DND-41 (cell line): ENCODE results near the gene TAF10.

Experiments
- ATAC-seq: fragments of 200-7000 bp; cut with Tn5 transposase; 3 replicates; pipeline ENCODE4 v1.9.1; 2021; ENCODE audit warnings: low read depth; ENCODE audit not compliant: insufficient read depth
- DNase-seq: peaks from one replicate; pipeline ENCODE4 v3.0.0-alpha.2; 2020
- H2AFZ ChIP-seq: 2 replicates; pipeline ENCODE4 v1.6.0; 2012; ENCODE audit warnings: low read depth, low read length
- H3K27ac ChIP-seq: 2 replicates; pipeline ENCODE4 v1.5.1; 2012; ENCODE audit warnings: low read length, inconsistent platforms
- H3K27me3 ChIP-seq: fragments of 200-600 bp; sonication (generic); 2 replicates; pipeline ENCODE4 v1.6.0; 2012; ENCODE audit warnings: low read length, mild to moderate bottlenecking, inconsistent platforms; ENCODE audit not compliant: insufficient read depth, poor library complexity
- H3K36me3 ChIP-seq: 2 replicates; pipeline ENCODE4 v1.5.1; 2012; ENCODE audit warnings: low read length, inconsistent platforms; ENCODE audit not compliant: insufficient read depth
- H3K4me1 ChIP-seq: 2 replicates; pipeline ENCODE4 v1.5.1; 2012; ENCODE audit warnings: mild to moderate bottlenecking, low read length; ENCODE audit not compliant: insufficient read depth
- H3K4me2 ChIP-seq: 2 replicates; pipeline ENCODE4 v1.6.0; 2012; ENCODE audit warnings: mild to moderate bottlenecking, moderate library complexity, low read length, inconsistent platforms; ENCODE audit not compliant: insufficient read depth
- H3K4me3 ChIP-seq, 2 experiments: fragments of 200-600 bp in 1 of 2; shearing (Covaris generic) in 1 of 2; 2 replicates each; pipeline ENCODE4 v1.5.1; 2012 to 2016; ENCODE audit warnings: inconsistent platforms in 2 of 2, low read length in 2 of 2, mild to moderate bottlenecking in 2 of 2, low read depth in 1 of 2, moderate library complexity in 1 of 2
- H3K79me2 ChIP-seq: 2 replicates; pipeline ENCODE4 v1.6.0; 2012; ENCODE audit warnings: low read length, inconsistent platforms; ENCODE audit not compliant: insufficient read depth
- H3K9ac ChIP-seq: 2 replicates; pipeline ENCODE4 v1.6.0; 2012; ENCODE audit warnings: low read depth, mild to moderate bottlenecking, inconsistent platforms, low read length, moderate library complexity
- H3K9me3 ChIP-seq: 2 replicates; pipeline ENCODE4 v1.5.1; 2012; ENCODE audit warnings: low read length, moderate library complexity, mild to moderate bottlenecking, inconsistent platforms; ENCODE audit not compliant: insufficient read depth, severe bottlenecking
- H4K20me1 ChIP-seq: 2 replicates; pipeline ENCODE4 v1.6.0; 2012; ENCODE audit warnings: low read length; ENCODE audit not compliant: insufficient read depth
- CTCF ChIP-seq: IDR thresholded peaks from 2 replicates; pipeline ENCODE4 v1.5.1; 2012; ENCODE audit warnings: borderline replicate concordance, low read length, moderate library complexity, mild to moderate bottlenecking; ENCODE audit not compliant: poor library complexity, severe bottlenecking; ENCODE audit errors: extremely low read depth
- EZH2 ChIP-seq: IDR thresholded peaks from 3 replicates; pipeline ENCODE4 v1.6.1; 2012; ENCODE audit warnings: borderline replicate concordance, low read depth, mild to moderate bottlenecking, moderate library complexity, low read length, inconsistent platforms; ENCODE audit not compliant: severe bottlenecking

The TAF10 gene

DNA sequence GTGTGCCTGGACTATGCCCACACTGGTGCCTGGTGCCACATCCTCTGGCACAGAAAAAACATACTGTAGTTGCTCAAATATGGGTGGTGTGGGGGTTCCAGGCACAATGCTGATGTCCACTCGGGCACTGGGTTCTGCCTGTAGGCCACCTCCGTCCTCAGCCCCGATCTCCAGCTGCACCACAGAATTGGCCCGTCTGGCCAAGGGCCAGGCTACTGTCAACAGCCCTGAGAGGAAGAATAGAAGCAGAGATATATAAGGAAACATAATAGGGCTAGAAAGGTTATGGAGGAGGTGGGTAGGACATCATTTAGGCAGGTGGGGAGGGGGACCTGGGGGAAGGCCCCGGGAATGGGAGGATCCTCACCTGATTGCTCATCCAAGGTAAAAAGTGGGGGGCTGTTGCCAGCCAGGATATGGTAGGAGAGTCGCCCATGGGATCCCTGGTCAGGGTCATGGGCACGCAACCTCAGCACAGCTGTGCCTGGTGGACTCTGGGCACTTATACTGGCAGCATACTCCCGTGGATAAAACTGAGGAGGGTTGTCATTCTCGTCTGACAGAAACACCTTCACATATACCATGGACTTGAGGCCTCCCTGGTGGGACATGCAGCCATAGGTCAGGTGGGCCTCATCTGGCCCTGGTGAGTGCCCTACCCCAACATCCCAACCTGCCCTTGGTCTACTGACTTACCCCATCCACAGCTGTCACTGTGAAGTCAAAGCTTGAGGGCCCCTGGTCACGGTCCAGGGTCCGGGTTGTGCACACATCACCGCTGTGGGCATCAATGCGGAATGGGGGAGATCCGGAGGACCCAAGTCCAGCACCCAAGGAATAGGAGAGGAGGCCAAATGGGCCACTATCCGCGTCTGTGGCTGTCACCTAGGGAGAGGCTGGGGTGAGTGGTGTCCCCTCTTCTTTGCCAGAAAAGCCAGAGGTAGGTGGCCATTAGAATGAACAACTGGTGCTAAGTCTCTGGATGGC is 21.7 kb upstream of the TAF10 start:
- no peaks in the 10 kb centered on the region for H3K27me3 ChIP-seq
- no peak for DNase-seq

GRCh38 chr11:6632116-6633073 is 20.4 kb upstream of the TAF10 start:
- H3K27ac ChIP-seq, result no peak overlapping the region
- no peak overlapping the region for H3K4me3 ChIP-seq
- no peak for DNase-seq
- TF ChIP-seq EZH2, result no peak
- TF ChIP-seq CTCF, result no peak
- H3K9me3 ChIP-seq, result no peaks in the 10 kb centered on the region
- peaks cover 5% of the 10 kb centered on the region; the same call in 1 of the 2 replicates for H3K4me1 ChIP-seq
- no peak overlapping the region for H3K9ac ChIP-seq
- H3K27me3 ChIP-seq, result no peaks in the 10 kb centered on the region
- no peaks in the 10 kb centered on the region for H3K79me2 ChIP-seq
- no peak overlapping the region for H2AFZ ChIP-seq
- 0 out of 3 replicates have a peak, but pooled peaks have one; percentile 18 for ATAC-seq
- no peaks in the 10 kb centered on the region for H4K20me1 ChIP-seq
- H3K36me3 ChIP-seq, result no peaks in the 10 kb centered on the region
- H3K4me2 ChIP-seq, result no peak overlapping the region

More for the DNA sequence above, 21.7 kb upstream of the TAF10 start:
- H3K4me1 ChIP-seq, result no peaks in the 10 kb centered on the region
- H4K20me1 ChIP-seq, result no peaks in the 10 kb centered on the region
- no peak overlapping the region for H3K9ac ChIP-seq
- no peak overlapping the region for H3K4me3 ChIP-seq
- H3K27ac ChIP-seq, result no peak overlapping the region
- no peak overlapping the region for H3K4me2 ChIP-seq
- ATAC-seq, result no peak
- H2AFZ ChIP-seq, result no peak overlapping the region
- H3K36me3 ChIP-seq, result no peaks in the 10 kb centered on the region
- no peaks in the 10 kb centered on the region for H3K79me2 ChIP-seq
- TF ChIP-seq CTCF (no peak), EZH2 (no peak)
- no peaks in the 10 kb centered on the region for H3K9me3 ChIP-seq

- Histone ChIP-seq H2AFZ (no peak overlapping the region), H3K79me2 (no peaks in the 10 kb centered on the region), H3K36me3 (no peaks in the 10 kb centered on the region), H3K4me3 (no peak overlapping the region), H3K4me2 (no peak overlapping the region), H3K4me1 (peaks cover 9% of the 10 kb centered on the region), H4K20me1 (no peaks in the 10 kb centered on the region), H3K27ac (no peak overlapping the region), H3K27me3 (no peaks in the 10 kb centered on the region), H3K9ac (no peak overlapping the region), H3K9me3 (no peaks in the 10 kb centered on the region)
- DNase-seq (no peak), ATAC-seq (no peak)
- TF ChIP-seq EZH2, result no peak
- no peak for TF ChIP-seq CTCF
Measured at GRCh38 chr11:6631361-6631890, 19.4 kb upstream of the TAF10 start.
